Fibroblast of mammary gland (primary cell): Measurements from ENCODE around the gene STOML3.

Experiments used
- DNase-seq: peaks from one replicate; pipeline ENCODE4 v3.0.0-alpha.2; 2010; ENCODE audit warnings: low read depth
- H3K4me3 ChIP-seq: 2 replicates; pipeline ENCODE4 v1.5.1; 2011; ENCODE audit warnings: low read depth, mild to moderate bottlenecking, low read length, moderate library complexity; ENCODE audit not compliant: control insufficient read depth
- CTCF ChIP-seq: conservative IDR thresholded peaks from 2 replicates; pipeline ENCODE4 v1.5.1; 2011; ENCODE audit warnings: low read depth, low read length, inconsistent platforms; ENCODE audit not compliant: control insufficient read depth, insufficient read depth

STOML3 gene

GRCh38 chr13:38990693-38991092 is at the start of gene STOML3:
TSS of gene STOML3 (minus strand) at chr13:38990831. CDS start at chr13:38990721, 110 bp downstream.
- H3K4me3 ChIP-seq: no peak within 1 kb of the TSS
- TF ChIP-seq CTCF: no peak
- no peak for DNase-seq

GRCh38 chr13:39040206-39040605 is 49.6 kb upstream of the STOML3 start:
- H3K4me3 ChIP-seq: no peak overlapping the region
- no peak for DNase-seq
- TF ChIP-seq CTCF: no peak

- H3K4me3 ChIP-seq: peak overlapping the region; percentile 98
- no peak for DNase-seq
- TF ChIP-seq CTCF: no peak
Observed at GRCh38 chr13:39039041-39039440, 48.4 kb upstream of the STOML3 start.

GRCh38 chr13:39038569-39039030 is 48.0 kb upstream of the STOML3 start:
- DNase-seq: peak; percentile 28
- no peak for TF ChIP-seq CTCF
- peak overlapping the region; percentile 98 for H3K4me3 ChIP-seq

- DNase-seq: peak; percentile 88
- peak within 1 kb of the TSS; percentile 98 for H3K4me3 ChIP-seq
- TF ChIP-seq CTCF: no peak
Observed at GRCh38 chr13:39037880-39038568, 47.4 kb upstream of the STOML3 start, which contains the start of the genes NHLRC3 and PROSER1. TSS of gene NHLRC3 (plus strand) at chr13:39038456. CDS start at chr13:39038640, 184 bp downstream. TSS of gene PROSER1 (minus strand) at chr13:39038089. CDS start at chr13:39037242, 847 bp downstream.

- no peak for TF ChIP-seq CTCF
- no peak for DNase-seq
- peak overlapping the region; percentile 98 for H3K4me3 ChIP-seq
Observed at GRCh38 chr13:39037410-39037879, 46.8 kb upstream of the STOML3 start.
